Duodenal mucosa (tissue), 2 donors: ENCODE measurements around the gene SLC27A4.
A peak's percentile ranks its signal among the peaks of the same experiment; 100 is the strongest.

ENCODE experiments used
- H3K27ac ChIP-seq: one replicate; pipeline ENCODE4 v1.7.0; 2013; ENCODE audit warnings: low read depth, low read length
- H3K27me3 ChIP-seq, 2 donors: one replicate each; pipeline ENCODE4 v1.7.0; 2013; ENCODE audit warnings: low read length in 2 of 2, control low read depth in 1 of 2; ENCODE audit not compliant: insufficient read depth in 2 of 2, control insufficient read depth in 1 of 2
- H3K36me3 ChIP-seq, 2 donors: one replicate each; pipeline ENCODE4 v1.7.0; 2013; ENCODE audit warnings: low read length in 2 of 2, control low read depth in 1 of 2; ENCODE audit not compliant: insufficient read depth in 2 of 2, control insufficient read depth in 1 of 2
- H3K4me1 ChIP-seq, 2 donors: one replicate each; pipeline ENCODE4 v1.7.0; 2013; ENCODE audit warnings: low read length in 2 of 2, control low read depth in 1 of 2; ENCODE audit not compliant: insufficient read depth in 2 of 2, control insufficient read depth in 1 of 2
- H3K4me3 ChIP-seq, 2 donors: one replicate each; pipeline ENCODE4 v1.7.0; 2013; ENCODE audit warnings: low read length in 2 of 2, low read depth in 1 of 2
- H3K9ac ChIP-seq, 2 donors: one replicate each; pipeline ENCODE4 v1.7.0; 2013; ENCODE audit warnings: low read length in 2 of 2, low read depth in 1 of 2
- H3K9me3 ChIP-seq, 2 donors: one replicate each; pipeline ENCODE4 v1.7.0; 2013; ENCODE audit warnings: low read length in 2 of 2, control low read depth in 1 of 2; ENCODE audit not compliant: control insufficient read depth in 1 of 2

SLC27A4 gene

GRCh38 chr9:128304971-128305288 is 35.4 kb upstream of the SLC27A4 start:
- Histone ChIP-seq H3K4me3 (no peak overlapping the region), H3K9me3 (no peaks in the 10 kb centered on the region), H3K36me3 (peaks cover 7 to 17% of the 10 kb centered on the region in 2 donors), H3K4me1 (no peaks in the 10 kb centered on the region), H3K27me3 (no peaks in the 10 kb centered on the region), H3K9ac (no peak overlapping the region), H3K27ac (no peak overlapping the region)

GRCh38 chr9:128309551-128309950 is 30.8 kb upstream of the SLC27A4 start:
- H3K9ac ChIP-seq = no peak overlapping the region
- no peaks in the 10 kb centered on the region for H3K27me3 ChIP-seq
- H3K4me1 ChIP-seq = no peaks in the 10 kb centered on the region
- H3K36me3 ChIP-seq = peaks cover 23 to 41% of the 10 kb centered on the region in 2 donors
- no peaks in the 10 kb centered on the region for H3K9me3 ChIP-seq
- no peak overlapping the region for H3K27ac ChIP-seq
- no peak overlapping the region for H3K4me3 ChIP-seq

GRCh38 chr9:128310461-128310860 is 29.9 kb upstream of the SLC27A4 start:
- Histone ChIP-seq H3K27ac (no peak overlapping the region), H3K4me3 (no peak overlapping the region), H3K9ac (no peak overlapping the region)

GRCh38 chr9:128314697-128315096 is 25.6 kb upstream of the SLC27A4 start:
- H3K27ac ChIP-seq = no peak overlapping the region
- H3K27me3 ChIP-seq = no peaks in the 10 kb centered on the region
- H3K9me3 ChIP-seq = no peaks in the 10 kb centered on the region
- no peak overlapping the region for H3K9ac ChIP-seq
- H3K4me3 ChIP-seq = no peak overlapping the region
- H3K36me3 ChIP-seq = peaks cover 42 to 63% of the 10 kb centered on the region in 2 donors
- H3K4me1 ChIP-seq = no peaks in the 10 kb centered on the region

More at GRCh38 chr9:128310461-128310860, 29.9 kb upstream of the SLC27A4 start:
- no peaks in the 10 kb centered on the region for H3K4me1 ChIP-seq
- H3K36me3 ChIP-seq = peaks cover 30 to 48% of the 10 kb centered on the region in 2 donors
- H3K27me3 ChIP-seq = no peaks in the 10 kb centered on the region
- H3K9me3 ChIP-seq = no peaks in the 10 kb centered on the region

- Histone ChIP-seq H3K27ac (no peak overlapping the region), H3K4me1 (peaks cover 2% of the 10 kb centered on the region in 2 donors), H3K27me3 (no peaks in the 10 kb centered on the region), H3K4me3 (no peak overlapping the region), H3K9ac (no peak overlapping the region), H3K9me3 (no peaks in the 10 kb centered on the region), H3K36me3 (peaks cover 33 to 47% of the 10 kb centered on the region in 2 donors)
Observed at GRCh38 chr9:128316421-128316820, 23.9 kb upstream of the SLC27A4 start.

- Histone ChIP-seq H3K4me1 (peaks cover 3 to 7% of the 10 kb centered on the region in 2 donors), H3K27me3 (no peaks in the 10 kb centered on the region), H3K27ac (no peak overlapping the region), H3K36me3 (peaks cover 31 to 46% of the 10 kb centered on the region in 2 donors), H3K4me3 (no peak overlapping the region), H3K9ac (no peak overlapping the region), H3K9me3 (no peaks in the 10 kb centered on the region)
Observed at GRCh38 chr9:128317629-128318028, 22.7 kb upstream of the SLC27A4 start.

- Histone ChIP-seq H3K27ac (no peak overlapping the region), H3K27me3 (no peaks in the 10 kb centered on the region), H3K9ac (peak overlapping the region in 1 of 2 donors; percentile 100), H3K4me1 (peaks cover 19 to 28% of the 10 kb centered on the region in 2 donors), H3K36me3 (peaks cover 30 to 40% of the 10 kb centered on the region in 2 donors), H3K9me3 (no peaks in the 10 kb centered on the region), H3K4me3 (peak overlapping the region; percentile 98 to 99)
Observed at GRCh38 chr9:128321343-128321742, 19.0 kb upstream of the SLC27A4 start.

GRCh38 chr9:128321879-128322403 is 18.4 kb upstream of the SLC27A4 start:
- Histone ChIP-seq H3K27me3 (no peaks in the 10 kb centered on the region), H3K36me3 (peaks cover 24 to 34% of the 10 kb centered on the region in 2 donors), H3K4me3 (peak overlapping the region; percentile 98 to 99), H3K9ac (peak overlapping the region; percentile 68 to 100), H3K9me3 (no peaks in the 10 kb centered on the region), H3K4me1 (peaks cover 19 to 28% of the 10 kb centered on the region in 2 donors), H3K27ac (no peak overlapping the region)

GRCh38 chr9:128322404-128323211 is 17.7 kb upstream of the SLC27A4 start, which contains the start of the genes COQ4 and TRUB2:
COQ4 (plus strand) TSS chr9:128322839; CDS start chr9:128322859, 20 bp downstream.
TRUB2 (minus strand) TSS chr9:128322447; CDS start chr9:128322408, 39 bp downstream.
- peaks cover 20 to 32% of the 10 kb centered on the region in 2 donors for H3K4me1 ChIP-seq
- no peaks in the 10 kb centered on the region for H3K9me3 ChIP-seq
- H3K27me3 ChIP-seq = no peaks in the 10 kb centered on the region
- peak within 1 kb of the TSS; percentile 96 for H3K27ac ChIP-seq
- peaks cover 21 to 31% of the 10 kb centered on the region in 2 donors for H3K36me3 ChIP-seq
- peak within 1 kb of the TSS; percentile 74 to 100 for H3K9ac ChIP-seq
- peak within 1 kb of the TSS; percentile 98 to 99 for H3K4me3 ChIP-seq

- Histone ChIP-seq H3K27me3 (no peaks in the 10 kb centered on the region), H3K4me1 (peaks cover 27 to 38% of the 10 kb centered on the region in 2 donors), H3K9me3 (no peaks in the 10 kb centered on the region), H3K27ac (no peak overlapping the region), H3K4me3 (peak overlapping the region; percentile 98 to 99), H3K9ac (peak overlapping the region; percentile 74 to 100), H3K36me3 (peaks cover 22 to 34% of the 10 kb centered on the region in 2 donors)
Observed at GRCh38 chr9:128323212-128323730, 17.1 kb upstream of the SLC27A4 start.
